PC-3 (cell line): Measurements from ENCODE around the gene TAS1R2. TPM values are rescaled to one million over a fixed set of nuclear protein-coding genes. Genes with fewer than 3 reads are reported as not detected.
"Not testable (repeated sequence)": the region's sequence is repeated elsewhere in the genome, so short reads cannot be mapped to it uniquely, and the experiment has no call there.

Source experiments
- ATAC-seq: fragments of 200-7000 bp; cut with Tn5 transposase; 2 replicates; pipeline ENCODE4 v1.9.1; 2020; ENCODE audit warnings: mild to moderate bottlenecking, moderate library complexity
- BruUV-seq: library from RNA; stranded (reverse); fragments of 400-500 nt; replicated peaks from 2 replicates; lab custom pipeline; 2021; lab: Mats Ljungman, UMichigan
- CTCF ChIA-PET: fragments of 300-600 bp; sonication (Branson Sonifier 250); formaldehyde crosslinking; loops from one replicate; lab custom pipeline; 2022; ENCODE audit warnings: antibody characterized with exemption; lab: Charles Lee
- POLR2A ChIA-PET: fragments of 300-600 bp; sonication (Branson Sonifier 250); formaldehyde crosslinking; loops from one replicate; lab custom pipeline; 2022; ENCODE audit warnings: antibody characterized with exemption; ENCODE audit not compliant: unreplicated experiment; lab: Charles Lee
- DNase-seq: peaks from one replicate; pipeline ENCODE4 v3.0.0-alpha.2; 2015
- H2AFZ ChIP-seq: fragments of 300-600 bp; sonication (generic); 2 replicates; pipeline ENCODE4 v1.6.0; 2016; ENCODE audit warnings: antibody characterized with exemption, low read length
- H3F3A ChIP-seq: fragments of 300-600 bp; sonication (generic); one replicate; pipeline ENCODE4 v1.6.0; 2017; ENCODE audit warnings: antibody characterized with exemption, low read length, control low read depth, mild to moderate bottlenecking; ENCODE audit not compliant: unreplicated experiment
- H3K27ac ChIP-seq: fragments of 300-600 bp; sonication (generic); 2 replicates; pipeline ENCODE4 v1.5.1; 2016; ENCODE audit warnings: mild to moderate bottlenecking, low read length
- H3K27me3 ChIP-seq: fragments of 300-600 bp; sonication (generic); 2 replicates; pipeline ENCODE4 v1.6.1; 2016; ENCODE audit warnings: low read length, mixed read lengths
- H3K36me3 ChIP-seq: fragments of 300-600 bp; sonication (generic); 2 replicates; pipeline ENCODE4 v1.6.1; 2016; ENCODE audit warnings: low read depth, mixed run types, low read length, mixed read lengths
- H3K4me1 ChIP-seq: fragments of 300-600 bp; sonication (generic); 2 replicates; pipeline ENCODE4 v1.5.1; 2016; ENCODE audit warnings: low read length; ENCODE audit not compliant: insufficient read depth
- H3K4me2 ChIP-seq: fragments of 300-600 bp; sonication (generic); 2 replicates; pipeline ENCODE4 v1.6.0; 2016; ENCODE audit warnings: low read length
- H3K4me3 ChIP-seq: fragments of 300-600 bp; sonication (generic); 2 replicates; pipeline ENCODE4 v1.5.1; 2016; ENCODE audit warnings: mild to moderate bottlenecking, low read length, mixed read lengths
- H3K79me2 ChIP-seq: fragments of 300-600 bp; sonication (generic); 2 replicates; pipeline ENCODE4 v1.6.1; 2017; ENCODE audit warnings: low read length, mixed read lengths
- H3K9ac ChIP-seq: fragments of 300-600 bp; sonication (generic); 2 replicates; pipeline ENCODE4 v1.6.0; 2016; ENCODE audit warnings: mild to moderate bottlenecking, low read length
- H3K9me2 ChIP-seq: fragments of 300-600 bp; sonication (generic); replicated peaks from 2 replicates; pipeline ENCODE4 v1.6.1; 2016; ENCODE audit warnings: mixed run types, low read length, mixed read lengths
- H3K9me3 ChIP-seq: fragments of 300-600 bp; sonication (generic); 2 replicates; pipeline ENCODE4 v1.6.1; 2016; ENCODE audit warnings: low read length, mixed read lengths
- H4K20me1 ChIP-seq: fragments of 300-600 bp; sonication (generic); 2 replicates; pipeline ENCODE4 v1.6.1; 2016; ENCODE audit warnings: low read length, mixed read lengths
- EZH2 ChIP-seq: fragments of 300-600 bp; sonication (generic); IDR thresholded peaks from one replicate; pipeline ENCODE4 v1.6.1; 2017; ENCODE audit warnings: antibody characterized with exemption, mild to moderate bottlenecking, low read length; ENCODE audit not compliant: unreplicated experiment
- EZH2phosphoT487 ChIP-seq: fragments of 300-600 bp; sonication (generic); IDR thresholded peaks from 2 replicates; pipeline ENCODE4 v1.6.1; 2018; ENCODE audit warnings: mild to moderate bottlenecking, antibody characterized with exemption, low read length, borderline replicate concordance
- intact Hi-C: fragments of 100-400 bp; cut with micrococcal nuclease; formaldehyde crosslinking; loops from 2 replicates; pipeline ENCODE4 v1.9.0; 2023
- total RNA-seq: library from RNA; depleted of rRNA; stranded (reverse); fragments of >200 nt; gene quantifications from 2 replicates; pipeline ENCODE4 v1.2.3, GENCODE V29; 2014
- TF ChIP-seq, protein P1 (sequence below): fragments of 300-600 bp; sonication (generic); conservative IDR thresholded peaks from 2 replicates; pipeline ENCODE4 v1.5.1; 2017; ENCODE audit warnings: antibody characterized with exemption, low read depth, mild to moderate bottlenecking, low read length

The TAS1R2 gene
- total RNA-seq, 1 experiment from 2014 or later = not detected

DNA sequence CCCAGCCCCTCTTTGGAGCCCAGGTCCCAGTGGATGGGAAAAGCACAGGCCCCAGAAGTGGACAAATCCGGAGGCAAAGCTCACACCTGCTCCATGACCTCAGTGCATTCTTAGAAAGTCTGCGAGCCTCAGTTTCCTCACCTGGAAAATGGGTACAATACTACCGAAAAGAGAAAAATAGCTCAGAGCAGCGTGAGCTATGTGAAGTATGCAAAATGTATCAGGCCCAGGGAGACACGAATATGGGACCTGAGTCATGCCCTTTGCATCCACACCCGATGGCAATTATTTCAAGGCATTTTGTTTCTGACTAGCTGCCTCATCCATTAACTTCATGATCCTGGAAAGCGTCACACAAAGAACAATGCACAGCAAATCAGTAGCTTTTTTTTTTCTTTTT lies 33.7 kb upstream of the TAS1R2 start:
- no TSS peak for BruUV-seq

DNA sequence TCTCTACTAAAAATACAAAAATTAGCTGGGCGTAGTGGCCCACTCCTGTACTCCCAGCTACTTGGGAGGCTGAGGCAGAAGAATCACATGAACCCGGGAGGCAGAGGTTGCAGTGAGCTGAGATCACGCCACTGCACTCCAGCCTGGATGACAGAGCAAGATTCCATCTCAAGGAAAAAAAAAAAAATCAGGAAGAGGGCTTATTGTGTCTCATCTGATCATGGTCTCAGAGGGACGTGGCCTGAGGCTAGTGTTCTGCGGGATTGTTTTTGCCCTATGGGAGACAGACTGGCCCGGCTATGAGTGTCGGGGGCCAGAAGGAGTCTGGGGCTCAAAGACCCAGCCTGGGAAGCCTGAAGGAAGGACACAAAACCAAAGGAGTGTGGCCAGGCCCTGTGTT lies 32.4 kb upstream of the TAS1R2 start:
- H3K27ac ChIP-seq, H3K9me2 ChIP-seq, H3K36me3 ChIP-seq, H3K9me3 ChIP-seq, CTCF ChIA-PET, BruUV-seq, POLR2A ChIA-PET, H3K4me2 ChIP-seq, H3K4me3 ChIP-seq, DNase-seq, intact Hi-C loops, H2AFZ ChIP-seq, H3K27me3 ChIP-seq, ATAC-seq, H3K79me2 ChIP-seq, H3K9ac ChIP-seq, H3F3A ChIP-seq, H4K20me1 ChIP-seq, H3K4me1 ChIP-seq: not testable (repeated sequence)

More for the DNA sequence above, 33.7 kb upstream of the TAS1R2 start:
- Histone ChIP-seq H3K9me3 (no peaks in the 10 kb centered on the region), H3K9ac (no peak overlapping the region), H3F3A (no peaks in the 10 kb centered on the region), H3K27ac (no peak overlapping the region), H2AFZ (no peak overlapping the region), H4K20me1 (no peaks in the 10 kb centered on the region), H3K79me2 (no peaks in the 10 kb centered on the region), H3K9me2 (no peaks in the 10 kb centered on the region), H3K4me2 (no peak overlapping the region), H3K4me1 (no peaks in the 10 kb centered on the region), H3K4me3 (no peak overlapping the region), H3K27me3 (no peaks in the 10 kb centered on the region), H3K36me3 (no peaks in the 10 kb centered on the region)
- POLR2A ChIA-PET = no interaction called here
- CTCF ChIA-PET = no interaction called here
- DNase-seq (no peak), ATAC-seq (no peak)
- intact Hi-C loops = no loop called here
- TF ChIP-seq, protein P1, sequence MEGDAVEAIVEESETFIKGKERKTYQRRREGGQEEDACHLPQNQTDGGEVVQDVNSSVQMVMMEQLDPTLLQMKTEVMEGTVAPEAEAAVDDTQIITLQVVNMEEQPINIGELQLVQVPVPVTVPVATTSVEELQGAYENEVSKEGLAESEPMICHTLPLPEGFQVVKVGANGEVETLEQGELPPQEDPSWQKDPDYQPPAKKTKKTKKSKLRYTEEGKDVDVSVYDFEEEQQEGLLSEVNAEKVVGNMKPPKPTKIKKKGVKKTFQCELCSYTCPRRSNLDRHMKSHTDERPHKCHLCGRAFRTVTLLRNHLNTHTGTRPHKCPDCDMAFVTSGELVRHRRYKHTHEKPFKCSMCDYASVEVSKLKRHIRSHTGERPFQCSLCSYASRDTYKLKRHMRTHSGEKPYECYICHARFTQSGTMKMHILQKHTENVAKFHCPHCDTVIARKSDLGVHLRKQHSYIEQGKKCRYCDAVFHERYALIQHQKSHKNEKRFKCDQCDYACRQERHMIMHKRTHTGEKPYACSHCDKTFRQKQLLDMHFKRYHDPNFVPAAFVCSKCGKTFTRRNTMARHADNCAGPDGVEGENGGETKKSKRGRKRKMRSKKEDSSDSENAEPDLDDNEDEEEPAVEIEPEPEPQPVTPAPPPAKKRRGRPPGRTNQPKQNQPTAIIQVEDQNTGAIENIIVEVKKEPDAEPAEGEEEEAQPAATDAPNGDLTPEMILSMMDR = no peak
- TF ChIP-seq EZH2 (no peak), EZH2phosphoT487 (no peak)

- ATAC-seq (no peak), DNase-seq (no peak)
- BruUV-seq = no TSS peak
- no peaks in the 10 kb centered on the region for H3K9me2 ChIP-seq
- H2AFZ ChIP-seq = no peak overlapping the region
- TF ChIP-seq EZH2 = no peak
- TF ChIP-seq, protein P1 = no peak
- no peak for TF ChIP-seq EZH2phosphoT487
- H3K9ac ChIP-seq = no peak overlapping the region
- no peaks in the 10 kb centered on the region for H3K9me3 ChIP-seq
- no peak overlapping the region for H3K4me3 ChIP-seq
- CTCF ChIA-PET = interaction anchor here (0.6 kb wide), 1 partner anchor 22 kb away, joined by 3 read pairs; no protein-coding TSS in a partner anchor
- no peaks in the 10 kb centered on the region for H3K4me1 ChIP-seq
- no peaks in the 10 kb centered on the region for H3K36me3 ChIP-seq
- H3K27ac ChIP-seq = no peak overlapping the region
- H3K4me2 ChIP-seq = no peak overlapping the region
- H3F3A ChIP-seq = no peaks in the 10 kb centered on the region
- H3K79me2 ChIP-seq = no peaks in the 10 kb centered on the region
- H4K20me1 ChIP-seq = no peaks in the 10 kb centered on the region
- no peaks in the 10 kb centered on the region for H3K27me3 ChIP-seq
- intact Hi-C loops = no loop called here
- POLR2A ChIA-PET = no interaction called here
Observed at GRCh38 chr1:18891426-18891780, 31.9 kb upstream of the TAS1R2 start.
